ENCODE results near the gene SHISA2. TPM values are rescaled to one million over a fixed set of nuclear protein-coding genes. Genes with fewer than 3 reads are reported as not detected.

The SHISA2 gene
- total RNA-seq, 1 experiment from 2014 or later, result 0.35 TPM

GRCh38 chr13:26019881-26020870, 31.6 kb downstream of the SHISA2 start:
- peak; percentile 45 for DNase-seq (ENCODE audit: low read depth)

GRCh38 chr13:26019251-26019650, 32.6 kb downstream of the SHISA2 start:
- DNase-seq (ENCODE audit: low read depth), result no peak

GRCh38 chr13:26017932-26018665, 33.7 kb downstream of the SHISA2 start:
- DNase-seq (ENCODE audit: low read depth), result no peak

GRCh38 chr13:26017196-26017921, 34.5 kb downstream of the SHISA2 start:
- no peak for DNase-seq (ENCODE audit: low read depth)

- no peak for DNase-seq (ENCODE audit: low read depth)
Measured at GRCh38 chr13:26016189-26016588, 35.6 kb downstream of the SHISA2 start.

GRCh38 chr13:26015271-26016125, 36.3 kb downstream of the SHISA2 start:
- DNase-seq (ENCODE audit: low read depth), result no peak

GRCh38 chr13:26012995-26013394, 38.8 kb downstream of the SHISA2 start:
- no peak for DNase-seq (ENCODE audit: low read depth)

GRCh38 chr13:26011996-26012821, 39.6 kb downstream of the SHISA2 start:
- no peak for DNase-seq (ENCODE audit: low read depth)

- DNase-seq (ENCODE audit: low read depth), result no peak
Measured at GRCh38 chr13:26011208-26011573, 40.6 kb downstream of the SHISA2 start.

GRCh38 chr13:26010487-26011207, 41.2 kb downstream of the SHISA2 start:
- no peak for DNase-seq (ENCODE audit: low read depth)

- peak; percentile 25 for DNase-seq (ENCODE audit: low read depth)
Measured at GRCh38 chr13:26007261-26008125, 44.3 kb downstream of the SHISA2 start.

Other genes starting within 250 kb of the SHISA2 start
- gene RNF6, start 170.3 kb upstream of the SHISA2 start, total RNA-seq (2014; rRNA removed; shearing (Covaris generic)), result 33.5 and 37.6 TPM in 2 replicates
- gene CDK8, start 202.1 kb upstream of the SHISA2 start, total RNA-seq (2014; rRNA removed; shearing (Covaris generic)), result 15.8 and 22.8 TPM in 2 replicates

Measured in HT1080 (cell line).